GM12873 (cell line): ENCODE data around the gene CINP.
A peak's percentile ranks its signal among the peaks of the same experiment; 100 is the strongest.

Experiments used
- TF ChIP-seq, protein P1 (sequence below): IDR thresholded peaks from 2 replicates; pipeline ENCODE4 v1.5.1; 2012; ENCODE audit warnings: low read depth, mild to moderate bottlenecking, moderate library complexity, low read length, control low read depth; ENCODE audit not compliant: insufficient read depth; ENCODE audit errors: missing control alignments

The CINP gene

DNA sequence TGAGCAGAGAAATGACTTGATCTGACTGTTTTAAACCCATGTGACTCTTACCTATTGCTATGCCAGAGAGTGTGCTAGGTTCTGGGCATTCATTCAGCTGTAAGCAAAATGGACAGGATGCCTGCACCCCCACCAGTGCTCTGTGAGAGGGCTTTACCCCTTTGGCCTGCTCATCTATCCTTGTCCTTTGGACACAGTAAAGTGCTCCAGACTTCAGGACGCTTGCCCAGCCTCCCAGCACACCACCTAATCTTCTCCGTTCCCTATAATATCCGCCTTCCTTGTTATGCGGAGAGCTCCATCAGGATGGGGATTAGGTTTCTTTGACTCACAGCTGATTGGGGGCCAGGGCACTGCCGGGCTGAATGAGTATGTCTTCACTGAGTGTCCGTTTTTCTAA lies 47.6 kb downstream of the CINP start:
- TF ChIP-seq, protein P1, sequence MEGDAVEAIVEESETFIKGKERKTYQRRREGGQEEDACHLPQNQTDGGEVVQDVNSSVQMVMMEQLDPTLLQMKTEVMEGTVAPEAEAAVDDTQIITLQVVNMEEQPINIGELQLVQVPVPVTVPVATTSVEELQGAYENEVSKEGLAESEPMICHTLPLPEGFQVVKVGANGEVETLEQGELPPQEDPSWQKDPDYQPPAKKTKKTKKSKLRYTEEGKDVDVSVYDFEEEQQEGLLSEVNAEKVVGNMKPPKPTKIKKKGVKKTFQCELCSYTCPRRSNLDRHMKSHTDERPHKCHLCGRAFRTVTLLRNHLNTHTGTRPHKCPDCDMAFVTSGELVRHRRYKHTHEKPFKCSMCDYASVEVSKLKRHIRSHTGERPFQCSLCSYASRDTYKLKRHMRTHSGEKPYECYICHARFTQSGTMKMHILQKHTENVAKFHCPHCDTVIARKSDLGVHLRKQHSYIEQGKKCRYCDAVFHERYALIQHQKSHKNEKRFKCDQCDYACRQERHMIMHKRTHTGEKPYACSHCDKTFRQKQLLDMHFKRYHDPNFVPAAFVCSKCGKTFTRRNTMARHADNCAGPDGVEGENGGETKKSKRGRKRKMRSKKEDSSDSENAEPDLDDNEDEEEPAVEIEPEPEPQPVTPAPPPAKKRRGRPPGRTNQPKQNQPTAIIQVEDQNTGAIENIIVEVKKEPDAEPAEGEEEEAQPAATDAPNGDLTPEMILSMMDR = no peak

DNA sequence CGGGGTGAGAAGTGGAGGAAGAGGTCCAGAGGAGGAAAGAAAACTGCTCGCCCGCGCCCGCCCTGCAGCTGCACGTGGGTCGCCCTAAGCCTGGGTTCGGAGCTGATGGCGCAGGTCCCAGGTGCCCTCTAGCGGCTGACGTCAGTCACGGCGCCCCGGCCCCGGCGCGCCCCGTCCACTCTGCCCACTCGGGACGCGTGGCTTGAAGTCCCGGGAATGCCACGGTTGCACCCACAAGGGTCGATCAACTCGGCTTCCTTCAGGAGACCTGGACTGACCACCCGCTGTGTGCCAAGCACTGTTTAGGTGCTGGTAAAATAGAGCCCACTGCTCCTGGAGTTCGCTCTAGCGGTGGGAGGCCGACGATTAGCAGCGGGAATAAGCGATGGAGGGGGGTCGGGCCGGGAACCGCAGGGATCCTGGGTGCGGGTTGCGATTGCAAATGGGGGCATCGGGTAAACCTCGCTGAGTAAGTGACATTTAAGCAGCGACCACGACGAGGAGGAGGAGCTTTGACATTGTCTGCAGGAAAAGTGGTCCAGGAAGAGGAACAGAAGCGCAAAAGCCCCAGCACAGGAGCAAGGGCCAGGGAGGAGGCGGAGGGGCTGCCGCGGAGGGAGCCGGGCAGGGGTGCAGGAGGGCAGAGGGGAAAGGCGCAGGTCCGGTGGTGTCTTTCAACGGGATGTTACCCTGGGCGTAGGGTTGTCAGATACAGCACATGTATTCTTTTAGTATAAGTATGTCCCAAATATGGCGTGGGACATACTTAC lies 48.3 kb downstream of the CINP start:
- TF ChIP-seq, protein P1 = peak; percentile 94

DNA sequence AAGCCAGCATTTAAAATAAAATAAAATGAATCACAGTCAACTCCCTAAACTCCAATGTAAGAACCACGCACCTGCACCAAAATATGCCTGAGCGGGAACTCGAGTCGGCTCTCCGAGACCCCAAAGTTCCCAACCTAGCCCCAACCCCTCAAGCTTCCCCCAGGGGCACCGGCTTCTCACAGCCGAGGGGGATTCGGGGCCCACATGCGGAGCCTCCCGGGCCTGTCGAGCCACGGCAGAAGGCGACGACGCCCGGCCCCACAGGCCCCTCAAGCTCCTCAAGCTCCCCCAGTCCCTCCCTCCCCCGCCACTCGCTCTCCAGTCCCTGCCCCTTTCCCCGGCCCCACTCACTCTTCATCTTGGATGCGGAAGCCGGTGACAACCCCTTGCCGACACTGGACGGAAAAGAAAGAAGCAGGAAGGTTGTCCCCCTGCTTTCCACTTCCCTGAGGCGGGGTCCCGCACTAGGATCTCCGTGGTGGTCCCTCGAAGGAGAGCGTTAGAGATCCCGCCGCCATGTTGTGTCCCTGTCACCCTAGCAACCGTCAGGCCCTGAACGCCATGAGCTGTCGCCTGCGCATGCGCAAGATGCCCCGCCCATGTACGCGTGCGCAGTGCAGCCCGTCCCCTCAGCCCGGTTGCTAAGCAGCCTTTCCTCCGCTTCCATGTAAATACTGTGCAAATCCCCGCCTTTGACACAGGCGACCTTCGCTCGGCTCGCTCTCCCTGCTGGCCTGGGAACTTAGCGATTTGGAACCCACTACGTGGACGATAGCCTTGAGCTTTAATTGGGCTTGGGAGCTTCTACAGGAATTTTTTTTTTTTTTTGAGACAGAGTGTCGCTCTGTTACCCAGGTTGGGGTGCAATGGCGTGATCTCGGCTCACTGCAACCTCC lies 57.8 kb downstream of the CINP start, which contains the start of gene MOK:
Gene MOK (minus strand): TSS at position 554 of the 896 bp plus-strand sequence. CDS start 196 bp downstream, at position 358.
- TF ChIP-seq, protein P1 = no peak

DNA sequence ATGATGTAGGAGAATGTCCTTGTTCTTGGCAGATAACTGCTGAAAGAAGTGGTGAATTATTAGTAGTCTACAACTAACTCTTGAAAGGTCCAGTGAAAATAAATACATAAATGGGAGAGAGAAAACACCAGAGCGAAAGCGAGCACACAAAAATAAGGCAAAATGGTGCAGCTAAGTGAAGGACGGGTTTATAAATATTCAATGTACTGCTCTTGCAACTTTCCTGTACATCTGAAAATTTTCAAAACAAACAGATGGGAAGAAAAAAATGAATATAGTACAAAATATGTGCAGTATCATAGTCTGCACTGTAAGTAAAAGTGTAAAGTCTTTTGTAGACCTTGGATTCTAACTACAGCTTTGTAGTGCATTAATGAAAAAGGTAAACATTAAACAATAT lies 59.0 kb downstream of the CINP start:
- TF ChIP-seq, protein P1 = no peak
